Ecto neural progenitor cell (in vitro differentiated cells): ENCODE measurements around the gene PCGF1.

Experiments used
- DNase-seq: peaks from one replicate; pipeline ENCODE4 v3.0.0-alpha.2; 2018; ENCODE audit warnings: low spot score

The PCGF1 gene

GRCh38 chr2:74536166-74536950 is 28.9 kb upstream of the PCGF1 start:
- DNase-seq: no peak

GRCh38 chr2:74535440-74535965 is 28.0 kb upstream of the PCGF1 start:
- DNase-seq: no peak

GRCh38 chr2:74534411-74534810 is 26.9 kb upstream of the PCGF1 start:
- DNase-seq: no peak

GRCh38 chr2:74533464-74533863 is 26.0 kb upstream of the PCGF1 start:
- no peak for DNase-seq

- no peak for DNase-seq
Measured at GRCh38 chr2:74532222-74532621, 24.7 kb upstream of the PCGF1 start.

GRCh38 chr2:74531666-74532065 is 24.2 kb upstream of the PCGF1 start:
- DNase-seq: no peak

- no peak for DNase-seq
Measured at GRCh38 chr2:74530239-74531187, 23.0 kb upstream of the PCGF1 start.

GRCh38 chr2:74529357-74530238 is 22.1 kb upstream of the PCGF1 start, which contains the start of the genes AUP1 and HTRA2:
Gene AUP1 (minus strand): TSS chr2:74529706. CDS start chr2:74529629, 77 bp downstream.
Gene HTRA2 (plus strand): TSS chr2:74529933. CDS start chr2:74530007, 74 bp downstream.
- DNase-seq: peak; percentile 99

GRCh38 chr2:74528600-74529356 is 21.3 kb upstream of the PCGF1 start:
- no peak for DNase-seq

GRCh38 chr2:74527741-74528140 is 20.2 kb upstream of the PCGF1 start:
- no peak for DNase-seq

GRCh38 chr2:74526649-74527230 is 19.2 kb upstream of the PCGF1 start:
- no peak for DNase-seq

- no peak for DNase-seq
Measured at GRCh38 chr2:74525717-74526648, 18.5 kb upstream of the PCGF1 start, which contains the start of gene DQX1. Gene DQX1 (minus strand): TSS chr2:74526231. CDS start chr2:74525729, 502 bp downstream.

GRCh38 chr2:74524955-74525716 is 17.6 kb upstream of the PCGF1 start:
- DNase-seq: no peak

GRCh38 chr2:74524005-74524404 is 16.5 kb upstream of the PCGF1 start:
- DNase-seq: no peak

GRCh38 chr2:74522516-74522915 is 15.0 kb upstream of the PCGF1 start:
- no peak for DNase-seq

- no peak for DNase-seq
Measured at GRCh38 chr2:74516650-74517049, 9.2 kb upstream of the PCGF1 start.

- DNase-seq: peak; percentile 82
Measured at GRCh38 chr2:74515981-74516633, 8.6 kb upstream of the PCGF1 start.
